Amniotic stem cell (primary cell): ENCODE data around the gene OR1J1.

ENCODE experiments used
- DNase-seq: peaks from one replicate; lab custom pipeline; 2025; lab: John Stamatoyannopoulos, UW

The OR1J1 gene

DNA sequence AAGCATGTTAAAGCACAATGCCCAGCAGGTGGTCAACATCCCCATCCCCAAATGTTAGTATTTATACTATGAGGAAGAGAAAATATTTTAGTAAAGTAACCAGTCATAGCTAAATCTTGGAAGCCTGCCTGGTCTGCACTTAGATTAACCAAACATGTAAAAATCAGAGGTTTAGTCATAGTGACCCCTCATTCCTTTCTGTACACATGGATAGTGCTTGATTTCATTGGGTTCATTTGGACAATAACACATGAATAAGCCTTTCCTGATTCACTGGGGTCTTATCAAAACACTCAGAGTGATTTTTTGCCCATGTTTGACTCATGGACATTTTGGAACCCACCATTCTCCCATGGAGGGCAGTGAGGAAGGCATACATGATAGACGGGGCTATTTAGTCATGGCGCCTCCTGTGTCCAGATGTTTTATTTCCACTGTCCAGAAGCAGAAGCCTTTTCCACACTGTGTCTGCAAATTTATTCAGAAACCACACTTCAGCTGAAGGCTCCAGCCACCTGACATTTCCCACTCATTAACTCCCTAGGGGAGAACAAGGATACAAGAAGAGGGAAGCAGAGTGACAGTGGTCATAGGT lies 32.5 kb downstream of the OR1J1 start:
- peak; percentile 48 for DNase-seq

- peak; percentile 10 for DNase-seq
Measured at GRCh38 chr9:122444041-122444733, 33.5 kb downstream of the OR1J1 start.

- DNase-seq = no peak
Measured at GRCh38 chr9:122442568-122442967, 35.2 kb downstream of the OR1J1 start.
